ENCODE measurements around the gene GOLGA5. TPM values are rescaled to one million over a fixed set of nuclear protein-coding genes. Genes with fewer than 3 reads are reported as not detected.

GOLGA5 gene, protein sequence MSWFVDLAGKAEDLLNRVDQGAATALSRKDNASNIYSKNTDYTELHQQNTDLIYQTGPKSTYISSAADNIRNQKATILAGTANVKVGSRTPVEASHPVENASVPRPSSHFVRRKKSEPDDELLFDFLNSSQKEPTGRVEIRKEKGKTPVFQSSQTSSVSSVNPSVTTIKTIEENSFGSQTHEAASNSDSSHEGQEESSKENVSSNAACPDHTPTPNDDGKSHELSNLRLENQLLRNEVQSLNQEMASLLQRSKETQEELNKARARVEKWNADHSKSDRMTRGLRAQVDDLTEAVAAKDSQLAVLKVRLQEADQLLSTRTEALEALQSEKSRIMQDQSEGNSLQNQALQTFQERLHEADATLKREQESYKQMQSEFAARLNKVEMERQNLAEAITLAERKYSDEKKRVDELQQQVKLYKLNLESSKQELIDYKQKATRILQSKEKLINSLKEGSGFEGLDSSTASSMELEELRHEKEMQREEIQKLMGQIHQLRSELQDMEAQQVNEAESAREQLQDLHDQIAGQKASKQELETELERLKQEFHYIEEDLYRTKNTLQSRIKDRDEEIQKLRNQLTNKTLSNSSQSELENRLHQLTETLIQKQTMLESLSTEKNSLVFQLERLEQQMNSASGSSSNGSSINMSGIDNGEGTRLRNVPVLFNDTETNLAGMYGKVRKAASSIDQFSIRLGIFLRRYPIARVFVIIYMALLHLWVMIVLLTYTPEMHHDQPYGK
- 23.9 and 25.4 TPM in 2 replicates for total RNA-seq (2021)
- long read RNA-seq, transcript GOLGA5-201 (13 exons, 2,969 nt): major isoform, 173 of 221 reads
- long read RNA-seq, partial matches to known transcripts: 26 of 221 reads
- long read RNA-seq, other reads (novel, unspliced or antisense): 22 of 221 reads

DNA sequence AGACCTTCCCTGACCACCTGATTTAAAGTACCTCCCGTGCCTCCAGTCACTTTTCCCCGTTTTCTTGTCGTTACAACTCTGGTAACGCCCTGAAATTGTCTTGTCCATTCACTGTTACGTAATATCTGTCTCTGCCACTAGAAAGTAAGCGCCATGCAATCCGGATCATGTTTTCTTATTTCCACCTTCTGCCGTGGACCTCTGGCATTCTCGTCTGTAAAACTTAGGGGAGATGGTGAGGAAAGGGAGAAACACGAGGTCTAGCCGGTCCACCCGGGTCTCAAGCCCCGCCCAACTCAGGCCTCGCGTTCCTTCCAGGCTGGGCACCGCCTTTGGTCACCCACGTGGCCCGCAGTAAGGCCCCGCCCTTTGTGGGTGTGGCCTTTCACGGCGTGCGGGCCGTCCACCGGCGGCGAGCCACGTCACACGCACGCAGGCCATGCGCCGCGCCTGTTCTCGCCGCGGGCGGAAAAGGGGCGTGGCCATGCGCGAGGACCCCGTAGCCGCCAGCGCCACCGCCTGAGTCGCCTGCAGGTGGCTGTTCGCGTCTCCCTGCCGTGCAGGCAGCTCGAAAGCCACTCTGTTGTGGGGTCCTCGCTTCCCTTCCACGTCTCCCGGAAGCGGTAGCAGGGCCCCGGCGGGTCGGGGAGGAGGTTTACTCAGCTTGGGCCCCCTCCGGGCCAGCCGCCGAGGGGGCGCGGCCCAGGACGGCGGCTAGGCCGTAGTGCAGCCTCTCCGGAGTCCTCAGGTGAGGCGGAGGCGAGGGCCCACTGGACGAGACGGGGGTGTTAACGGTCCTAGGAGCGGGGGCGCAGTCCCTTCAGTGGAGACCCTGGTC, at the start of gene GOLGA5:
Gene GOLGA5 (plus strand): TSS at position 597 of the 838 bp plus-strand sequence. CDS start 3,133 bp downstream, outside the sequence.
- H2BK120ac ChIP-seq (ENCODE audit: low read depth, low read length, poor library complexity, severe bottlenecking): no peak within 1 kb of the TSS
- H3K27ac ChIP-seq (ENCODE audit: insufficient read length, low read depth, low read length): no peak within 1 kb of the TSS
- H3K4ac ChIP-seq (ENCODE audit: low read depth, low read length): no peak within 1 kb of the TSS
- no peaks in the 10 kb centered on the region; the same call in 1 of the 2 replicates for H3K79me2 ChIP-seq (ENCODE audit: insufficient read depth, low read length)
- no peak within 1 kb of the TSS for H3T11ph ChIP-seq (ENCODE audit: low read length)
- H3K27me3 ChIP-seq (ENCODE audit: insufficient read depth, low read length): no peaks in the 10 kb centered on the region
- no peaks in the 10 kb centered on the region for H3K79me1 ChIP-seq (ENCODE audit: insufficient read depth, low read depth, low read length, poor library complexity, severe bottlenecking)
- Mint-ChIP-seq H3K9me3 (peaks cover 16 to 23% of the 10 kb centered on the region in 2 experiments), H3K36me3 (ENCODE audit: insufficient read depth in 1 of 3, low read depth in 3 of 3) (peaks cover 6 to 20% (median 20%) of the 10 kb centered on the region in 3 experiments), H3K4me1 (peaks cover 14 to 19% of the 10 kb centered on the region in 2 experiments), H3K4me3 (peak within 1 kb of the TSS; percentile 97), H3K27ac (peak within 1 kb of the TSS; percentile 87 to 96 (median 93)), H3K27me3 (ENCODE audit: low read depth) (peaks cover 5% of the 10 kb centered on the region)
- no peak within 1 kb of the TSS for H2BK12ac ChIP-seq (ENCODE audit: insufficient read length, low read depth, low read length)
- no peak within 1 kb of the TSS for H2BK5ac ChIP-seq (ENCODE audit: insufficient read length, low read length)
- WGBS (ENCODE audit: extremely low coverage, insufficient read length, low lambda C conversion rate): no CpG with 5 or more reads among the region's 71 CpGs
- no peak within 1 kb of the TSS for H4K8ac ChIP-seq (replicated peaks; ENCODE audit: insufficient read length, low read depth, low read length)
- no peaks in the 10 kb centered on the region for H3K4me1 ChIP-seq (ENCODE audit: insufficient read depth, low read length)
- no peak within 1 kb of the TSS for H3K56ac ChIP-seq (ENCODE audit: insufficient read length, low read depth, low read length)
- no peak within 1 kb of the TSS for H4K5ac ChIP-seq (ENCODE audit: insufficient read length, low read depth, low read length)
- H3K23me2 ChIP-seq (ENCODE audit: insufficient read length, low read depth, low read length, poor library complexity, severe bottlenecking): no peaks in the 10 kb centered on the region
- H3K9me3 ChIP-seq (ENCODE audit: control insufficient read depth, low read depth, low read length): no peaks in the 10 kb centered on the region
- no peak within 1 kb of the TSS for H2AFZ ChIP-seq (ENCODE audit: low read length)
- H2AK5ac ChIP-seq (ENCODE audit: insufficient read length, low read length): no peak within 1 kb of the TSS
- TF ChIP-seq CTCF (conservative IDR thresholded peaks at IDR 0.05): no peak
- no peak within 1 kb of the TSS for H3K23ac ChIP-seq (ENCODE audit: insufficient read length, low read depth, low read length)
- DNase-seq: peak; percentile 98
- no peaks in the 10 kb centered on the region for H4K20me1 ChIP-seq (ENCODE audit: control insufficient read depth, insufficient read depth, insufficient read length)
- no peak within 1 kb of the TSS for H2BK15ac ChIP-seq (ENCODE audit: low read depth, low read length)
- no peak within 1 kb of the TSS for H2BK20ac ChIP-seq (ENCODE audit: low read depth, low read length, poor library complexity, severe bottlenecking)
- peak within 1 kb of the TSS; percentile 22 for H3K14ac ChIP-seq (ENCODE audit: insufficient read depth, low read length)
- peak within 1 kb of the TSS; percentile 80 for H3K9ac ChIP-seq (ENCODE audit: extremely low read depth, insufficient read length, low read length)
- peak within 1 kb of the TSS; percentile 23 for H3K18ac ChIP-seq (ENCODE audit: insufficient read length, low read depth, low read length)
- peak within 1 kb of the TSS; percentile 88 for H3K4me2 ChIP-seq (ENCODE audit: insufficient read depth, insufficient read length, low read length)
- no peak within 1 kb of the TSS for H4K91ac ChIP-seq (ENCODE audit: insufficient read length, low read depth, low read length)

Data from H9 (cell line).